WTC11 (cell line): ENCODE data around the gene GDPD3. TPM values are rescaled to one million over a fixed set of nuclear protein-coding genes. Genes with fewer than 3 reads are reported as not detected.
A peak's percentile ranks its signal among the peaks of the same experiment; 100 is the strongest.

ENCODE experiments used
- ATAC-seq: fragments of 200-7000 bp; cut with Tn5 transposase; 2 replicates; pipeline ENCODE4 v1.10.0; 2021; ENCODE audit warnings: mild to moderate bottlenecking, moderate library complexity
- CTCF ChIA-PET: fragments of 300-600 bp; sonication (Branson Sonifier 250); formaldehyde crosslinking; loops from one replicate; lab custom pipeline; 2021; ENCODE audit warnings: antibody characterized with exemption; lab: Charles Lee
- POLR2A ChIA-PET: fragments of 350-600 bp; sonication (Branson Sonifier 250); formaldehyde crosslinking; loops from one replicate; lab custom pipeline; 2021; ENCODE audit warnings: antibody characterized with exemption; lab: Charles Lee
- DNase-seq: peaks from one replicate; pipeline ENCODE4 v3.0.0; 2021; ENCODE audit warnings: low spot score
- H3K27ac Mint-ChIP-seq: 2 replicates; pipeline ENCODE4 v1.8.0; 2021; ENCODE audit warnings: mixed read lengths
- H3K27me3 Mint-ChIP-seq: 2 replicates; pipeline ENCODE4 v1.8.0; 2021; ENCODE audit warnings: low read depth, mild to moderate bottlenecking, moderate library complexity, mixed read lengths
- H3K36me3 Mint-ChIP-seq: 2 replicates; pipeline ENCODE4 v1.8.0; 2021; ENCODE audit warnings: mixed read lengths
- H3K4me1 Mint-ChIP-seq: 2 replicates; pipeline ENCODE4 v1.8.0; 2022; ENCODE audit warnings: mixed read lengths
- H3K4me3 Mint-ChIP-seq: 2 replicates; pipeline ENCODE4 v1.8.0; 2021; ENCODE audit warnings: mild to moderate bottlenecking, moderate library complexity, mixed read lengths
- H3K9me3 Mint-ChIP-seq: 2 replicates; pipeline ENCODE4 v1.8.0; 2021; ENCODE audit warnings: mixed read lengths
- ATF6 ChIP-seq: sonication (generic); formaldehyde crosslinking; IDR thresholded peaks from 2 replicates; pipeline ENCODE4 v1.8.1; 2023; ENCODE audit warnings: mild to moderate bottlenecking, missing genetic modification reagents
- CDX4 ChIP-seq: fragments of 250-450 bp; sonication (Bioruptor Pico); IDR thresholded peaks from 2 replicates; pipeline ENCODE4 v1.9.0; 2021; ENCODE audit warnings: moderate library complexity, mild to moderate bottlenecking, inconsistent platforms, borderline replicate concordance
- E2F5 ChIP-seq: sonication (generic); formaldehyde crosslinking; IDR thresholded peaks from 2 replicates; pipeline ENCODE4 v1.8.1; 2022; ENCODE audit warnings: mild to moderate bottlenecking, moderate library complexity, missing genetic modification reagents
- EMX1 ChIP-seq: fragments of 250-450 bp; sonication (Bioruptor Pico); IDR thresholded peaks from 2 replicates; pipeline ENCODE4 v1.8.0; 2021; ENCODE audit warnings: mild to moderate bottlenecking
- FOXJ3 ChIP-seq: sonication (generic); formaldehyde crosslinking; IDR thresholded peaks from 2 replicates; pipeline ENCODE4 v1.9.0; 2021; ENCODE audit warnings: missing genetic modification reagents, mild to moderate bottlenecking, borderline replicate concordance
- GABPB1 ChIP-seq: sonication (generic); formaldehyde crosslinking; IDR thresholded peaks from 2 replicates; pipeline ENCODE4 v1.8.1; 2023; ENCODE audit warnings: mild to moderate bottlenecking, missing genetic modification reagents
- GRHL2 ChIP-seq: fragments of 250-450 bp; sonication (Bioruptor Pico); IDR thresholded peaks from 2 replicates; pipeline ENCODE4 v1.8.0; 2022; ENCODE audit warnings: mild to moderate bottlenecking, moderate library complexity; ENCODE audit not compliant: insufficient replicate concordance, severe bottlenecking
- NFE2L1 ChIP-seq: sonication (generic); formaldehyde crosslinking; IDR thresholded peaks from 2 replicates; pipeline ENCODE4 v1.8.1; 2023; ENCODE audit warnings: missing genetic modification reagents
- NFYB ChIP-seq: sonication (generic); formaldehyde crosslinking; conservative IDR thresholded peaks from 2 replicates; pipeline ENCODE4 v1.8.0; 2022; ENCODE audit warnings: low read depth, missing genetic modification reagents
- NR1H2 ChIP-seq: sonication (generic); formaldehyde crosslinking; IDR thresholded peaks from 2 replicates; pipeline ENCODE4 v1.9.0; 2021; ENCODE audit warnings: mild to moderate bottlenecking, moderate library complexity, missing genetic modification reagents
- NR2C2 ChIP-seq: sonication (generic); formaldehyde crosslinking; IDR thresholded peaks from 2 replicates; pipeline ENCODE4 v1.8.0; 2022; ENCODE audit warnings: mild to moderate bottlenecking, missing genetic modification reagents
- STAT6 ChIP-seq: sonication (generic); formaldehyde crosslinking; conservative IDR thresholded peaks from 2 replicates; pipeline ENCODE4 v1.8.1; 2023; ENCODE audit warnings: mild to moderate bottlenecking, low read depth, missing genetic modification reagents, moderate library complexity
- TP53 ChIP-seq: sonication (generic); formaldehyde crosslinking; IDR thresholded peaks from 2 replicates; pipeline ENCODE4 v1.8.1; 2023; ENCODE audit warnings: mild to moderate bottlenecking, missing genetic modification reagents
- ZNF281 ChIP-seq: sonication (generic); formaldehyde crosslinking; IDR thresholded peaks from 2 replicates; pipeline ENCODE4 v1.8.0; 2023; ENCODE audit warnings: mild to moderate bottlenecking, missing genetic modification reagents
- total RNA-seq: library from RNA; stranded (reverse); gene quantifications from 3 replicates; pipeline ENCODE4 v1.2.3, GENCODE V29; 2021

The GDPD3 gene
- total RNA-seq, 1 experiment from 2014 or later = 2.5 TPM

- no peak overlapping the region for H3K4me3 Mint-ChIP-seq
- CTCF ChIA-PET = interaction anchor here (2.0 kb wide), 1 partner anchor 30 kb away, joined by 12 read pairs; no protein-coding TSS in a partner anchor
- H3K4me1 Mint-ChIP-seq = no peaks in the 10 kb centered on the region
- peaks cover 9% of the 10 kb centered on the region for H3K27me3 Mint-ChIP-seq
- DNase-seq = no peak
- ATAC-seq = no peak
- POLR2A ChIA-PET = no interaction called here
- H3K27ac Mint-ChIP-seq = no peak overlapping the region
- no peaks in the 10 kb centered on the region for H3K36me3 Mint-ChIP-seq
- TF ChIP-seq E2F5 (no peak), ATF6 (CRISPR knock-in tag) (no peak), CDX4 (CRISPR knock-in tag) (no peak), NFE2L1 (no peak), FOXJ3 (no peak), GRHL2 (no peak), TP53 (CRISPR knock-in tag) (no peak), STAT6 (CRISPR knock-in tag) (no peak), NR1H2 (CRISPR knock-in tag) (no peak), ZNF281 (CRISPR knock-in tag) (no peak), NFYB (CRISPR knock-in tag) (no peak), NR2C2 (CRISPR knock-in tag) (no peak)
- H3K9me3 Mint-ChIP-seq = peaks cover 4% of the 10 kb centered on the region; the same call in 1 of the 2 replicates
These were observed 28.4 kb upstream of the GDPD3 start for GRCh38 chr16:30141750-30142149.

- Mint-ChIP-seq H3K36me3 (no peaks in the 10 kb centered on the region), H3K27me3 (peaks cover 16% of the 10 kb centered on the region), H3K27ac (no peak overlapping the region), H3K4me1 (no peaks in the 10 kb centered on the region), H3K4me3 (no peak overlapping the region), H3K9me3 (no peaks in the 10 kb centered on the region)
- no peak for DNase-seq
- ChIA-PET POLR2A (no interaction called here), CTCF (interaction anchor here (0.6 to 1.1 kb wide), 2 partner anchors 28 to 29 kb away, joined by 3 to 6 read pairs; no protein-coding TSS in a partner anchor)
- no peak for ATAC-seq
- TF ChIP-seq GABPB1 = peak; percentile 68
- TF ChIP-seq EMX1 = no peak
These were observed 26.5 kb upstream of the GDPD3 start for GRCh38 chr16:30139583-30140481.
